ENCODE data around the gene ATRNL1. TPM values are rescaled to one million over a fixed set of nuclear protein-coding genes. Genes with fewer than 3 reads are reported as not detected.
"Not testable (repeated sequence)": the region's sequence is repeated elsewhere in the genome, so short reads cannot be mapped to it uniquely, and the experiment has no call there.

ATRNL1 gene
- total RNA-seq, 1 experiment from 2014 or later, result 5.8 TPM

- no peak for DNase-seq (ENCODE audit: low spot score)
Measured at GRCh38 chr10:115422624-115423023, 329.5 kb downstream of the ATRNL1 start.

- no peak for DNase-seq (ENCODE audit: low spot score)
Measured at GRCh38 chr10:115427611-115428010, 334.4 kb downstream of the ATRNL1 start.

- peak; percentile 31 for DNase-seq (ENCODE audit: low spot score)
Measured at GRCh38 chr10:115432188-115432819, 339.1 kb downstream of the ATRNL1 start.

- no peak for DNase-seq (ENCODE audit: low spot score)
Measured at GRCh38 chr10:115436999-115437398, 343.8 kb downstream of the ATRNL1 start.

GRCh38 chr10:115441907-115442545, 348.9 kb downstream of the ATRNL1 start:
- DNase-seq (ENCODE audit: low spot score), result no peak

GRCh38 chr10:115456812-115457211, 363.6 kb downstream of the ATRNL1 start:
- no peak for DNase-seq (ENCODE audit: low spot score)

- DNase-seq (ENCODE audit: low spot score), result no peak
Measured at GRCh38 chr10:115483294-115483693, 390.1 kb downstream of the ATRNL1 start.

GRCh38 chr10:115491526-115492140, 398.5 kb downstream of the ATRNL1 start:
- DNase-seq (ENCODE audit: low spot score), result no peak

GRCh38 chr10:115503546-115503945, 410.4 kb downstream of the ATRNL1 start:
- DNase-seq (ENCODE audit: low spot score), result no peak

- no peak for DNase-seq (ENCODE audit: low spot score)
Measured at GRCh38 chr10:115514895-115515294, 421.7 kb downstream of the ATRNL1 start.

GRCh38 chr10:115525141-115525540, 432.0 kb downstream of the ATRNL1 start:
- DNase-seq (ENCODE audit: low spot score), result no peak

GRCh38 chr10:115527682-115528081, 434.5 kb downstream of the ATRNL1 start:
- DNase-seq (ENCODE audit: low spot score), result not testable (repeated sequence)

- not testable (repeated sequence) for DNase-seq (ENCODE audit: low spot score)
Measured at GRCh38 chr10:115536401-115536800, 443.2 kb downstream of the ATRNL1 start.

- no peak for DNase-seq (ENCODE audit: low spot score)
Measured at GRCh38 chr10:115539142-115539762, 446.1 kb downstream of the ATRNL1 start.

- DNase-seq (ENCODE audit: low spot score), result no peak
Measured at GRCh38 chr10:115555887-115556402, 462.8 kb downstream of the ATRNL1 start.

GRCh38 chr10:115558252-115558651, 465.1 kb downstream of the ATRNL1 start:
- no peak for DNase-seq (ENCODE audit: low spot score)

GRCh38 chr10:115566867-115567266, 473.7 kb downstream of the ATRNL1 start:
- no peak for DNase-seq (ENCODE audit: low spot score)

GRCh38 chr10:115572740-115573455, 479.7 kb downstream of the ATRNL1 start:
- peak; percentile 3 for DNase-seq (ENCODE audit: low spot score)

- no peak for DNase-seq (ENCODE audit: low spot score)
Measured at GRCh38 chr10:115580239-115580638, 487.1 kb downstream of the ATRNL1 start.

- no peak for DNase-seq (ENCODE audit: low spot score)
Measured at GRCh38 chr10:115593060-115593459, 499.9 kb downstream of the ATRNL1 start.

- DNase-seq (ENCODE audit: low spot score), result no peak
Measured at GRCh38 chr10:115604627-115605026, 511.5 kb downstream of the ATRNL1 start.

GRCh38 chr10:115606086-115606485, 512.9 kb downstream of the ATRNL1 start:
- no peak for DNase-seq (ENCODE audit: low spot score)

Data from H4 (cell line).